PC-9 (cell line): ENCODE results near the gene CLIC6.

Experiments
- EZH2 ChIP-seq: fragments of 200-600 bp; sonication (generic); IDR thresholded peaks from 2 replicates; pipeline ENCODE4 v1.8.0; 2017; ENCODE audit warnings: antibody characterized with exemption, low read depth
- TF ChIP-seq, protein P1 (sequence below): fragments of 200-600 bp; sonication (generic); conservative IDR thresholded peaks from 2 replicates; pipeline ENCODE4 v1.6.1; 2017; ENCODE audit warnings: mixed run types, antibody characterized with exemption, mild to moderate bottlenecking, moderate library complexity

DNA sequence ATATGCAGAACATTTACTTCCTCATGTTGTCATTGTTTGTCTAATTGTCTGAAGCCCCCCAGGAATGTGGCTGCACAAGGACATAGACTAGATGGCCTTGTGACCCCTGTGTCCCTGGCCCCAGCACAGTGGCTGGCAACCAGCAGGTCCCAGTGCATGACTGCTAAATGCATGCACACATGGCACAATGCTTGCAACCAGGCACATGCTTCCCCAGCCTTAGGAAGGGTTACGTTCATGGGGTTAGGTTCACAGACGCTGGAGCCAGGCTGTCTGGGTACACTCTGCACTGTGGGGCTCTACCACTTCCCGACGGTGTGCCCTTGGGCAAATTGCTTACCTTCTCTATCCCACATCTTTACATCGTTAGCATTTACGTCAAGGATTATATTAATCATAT is 21.2 kb upstream of the CLIC6 start:
- TF ChIP-seq, protein P1, sequence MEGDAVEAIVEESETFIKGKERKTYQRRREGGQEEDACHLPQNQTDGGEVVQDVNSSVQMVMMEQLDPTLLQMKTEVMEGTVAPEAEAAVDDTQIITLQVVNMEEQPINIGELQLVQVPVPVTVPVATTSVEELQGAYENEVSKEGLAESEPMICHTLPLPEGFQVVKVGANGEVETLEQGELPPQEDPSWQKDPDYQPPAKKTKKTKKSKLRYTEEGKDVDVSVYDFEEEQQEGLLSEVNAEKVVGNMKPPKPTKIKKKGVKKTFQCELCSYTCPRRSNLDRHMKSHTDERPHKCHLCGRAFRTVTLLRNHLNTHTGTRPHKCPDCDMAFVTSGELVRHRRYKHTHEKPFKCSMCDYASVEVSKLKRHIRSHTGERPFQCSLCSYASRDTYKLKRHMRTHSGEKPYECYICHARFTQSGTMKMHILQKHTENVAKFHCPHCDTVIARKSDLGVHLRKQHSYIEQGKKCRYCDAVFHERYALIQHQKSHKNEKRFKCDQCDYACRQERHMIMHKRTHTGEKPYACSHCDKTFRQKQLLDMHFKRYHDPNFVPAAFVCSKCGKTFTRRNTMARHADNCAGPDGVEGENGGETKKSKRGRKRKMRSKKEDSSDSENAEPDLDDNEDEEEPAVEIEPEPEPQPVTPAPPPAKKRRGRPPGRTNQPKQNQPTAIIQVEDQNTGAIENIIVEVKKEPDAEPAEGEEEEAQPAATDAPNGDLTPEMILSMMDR, result no peak
- no peak for TF ChIP-seq EZH2
